NCI-H510A treated with DMSO at 0.1 percent for 48 hours (cell line): ENCODE measurements around the gene PRR33.
"Not testable (repeated sequence)": the region's sequence is repeated elsewhere in the genome, so short reads cannot be mapped to it uniquely, and the experiment has no call there.

Source experiments
- DNase-seq: peaks from one replicate; lab custom pipeline; 2025; lab: John Stamatoyannopoulos, UW

Gene PRR33

GRCh38 chr11:1875093-1875850, 16.4 kb downstream of the PRR33 start:
- no peak for DNase-seq

- not testable (repeated sequence) for DNase-seq
These were observed 17.1 kb downstream of the PRR33 start for GRCh38 chr11:1874441-1875092.

- not testable (repeated sequence) for DNase-seq
These were observed 17.9 kb downstream of the PRR33 start for GRCh38 chr11:1873813-1874150.

- no peak for DNase-seq
These were observed 18.5 kb downstream of the PRR33 start for GRCh38 chr11:1873048-1873812.

- no peak for DNase-seq
These were observed 19.3 kb downstream of the PRR33 start for GRCh38 chr11:1872267-1872985.

GRCh38 chr11:1871531-1871930, 20.2 kb downstream of the PRR33 start:
- DNase-seq, result no peak

- no peak for DNase-seq
These were observed 20.8 kb downstream of the PRR33 start for GRCh38 chr11:1870721-1871466.

- DNase-seq, result no peak
These were observed 21.4 kb downstream of the PRR33 start for GRCh38 chr11:1870326-1870696.

GRCh38 chr11:1869427-1870325, 22.0 kb downstream of the PRR33 start:
- no peak for DNase-seq

- DNase-seq, result no peak
These were observed 22.9 kb downstream of the PRR33 start for GRCh38 chr11:1868636-1869291.

- no peak for DNase-seq
These were observed 23.5 kb downstream of the PRR33 start for GRCh38 chr11:1868056-1868635.

- DNase-seq, result no peak
These were observed 24.3 kb downstream of the PRR33 start for GRCh38 chr11:1867381-1867780.

GRCh38 chr11:1866776-1867175, 24.9 kb downstream of the PRR33 start:
- no peak for DNase-seq

- DNase-seq, result no peak
These were observed 25.5 kb downstream of the PRR33 start for GRCh38 chr11:1866226-1866625.

- DNase-seq, result no peak
These were observed 26.6 kb downstream of the PRR33 start for GRCh38 chr11:1864831-1865665.

GRCh38 chr11:1864231-1864630, 27.5 kb downstream of the PRR33 start:
- DNase-seq, result no peak

GRCh38 chr11:1863352-1864216, 28.1 kb downstream of the PRR33 start:
- DNase-seq, result no peak
